MM.1S (cell line): ENCODE data around the gene AARS2.

Experiments used
- DNase-seq: peaks from one replicate; pipeline ENCODE4 v3.0.0-alpha.2; 2015
- H2AFZ ChIP-seq: fragments of 300-600 bp; sonication (generic); 2 replicates; pipeline ENCODE4 v1.6.0; 2016; ENCODE audit warnings: antibody characterized with exemption, low read length
- H3F3A ChIP-seq: fragments of 300-600 bp; sonication (generic); 2 replicates; pipeline ENCODE4 v1.6.1; 2016; ENCODE audit warnings: mild to moderate bottlenecking, antibody characterized with exemption, low read length, moderate library complexity, mixed read lengths; ENCODE audit not compliant: insufficient read depth
- H3K27ac ChIP-seq: fragments of 300-600 bp; sonication (generic); 2 replicates; pipeline ENCODE4 v1.5.1; 2016; ENCODE audit warnings: mild to moderate bottlenecking, low read length
- H3K27me3 ChIP-seq: fragments of 300-600 bp; sonication (generic); replicated peaks from 2 replicates; pipeline ENCODE4 v1.6.0; 2016; ENCODE audit warnings: low read length; ENCODE audit not compliant: insufficient read depth
- H3K36me3 ChIP-seq: fragments of 300-600 bp; sonication (generic); replicated peaks from 2 replicates; pipeline ENCODE4 v1.6.1; 2016; ENCODE audit warnings: mild to moderate bottlenecking, low read length, mixed read lengths; ENCODE audit not compliant: insufficient read depth
- H3K4me1 ChIP-seq: fragments of 300-600 bp; sonication (generic); 2 replicates; pipeline ENCODE4 v1.6.1; 2016; ENCODE audit warnings: low read length, mixed read lengths
- H3K4me2 ChIP-seq: fragments of 300-600 bp; sonication (generic); 2 replicates; pipeline ENCODE4 v1.6.0; 2016; ENCODE audit warnings: low read depth, low read length
- H3K4me3 ChIP-seq: fragments of 300-600 bp; sonication (generic); 2 replicates; pipeline ENCODE4 v1.5.1; 2016; ENCODE audit warnings: low read length, mixed read lengths
- H3K79me2 ChIP-seq: fragments of 300-600 bp; sonication (generic); 2 replicates; pipeline ENCODE4 v1.6.1; 2016; ENCODE audit warnings: mixed run types, low read length, mixed read lengths
- H3K9ac ChIP-seq: fragments of 300-600 bp; sonication (generic); 2 replicates; pipeline ENCODE4 v1.6.1; 2016; ENCODE audit warnings: low read length, mixed read lengths
- H3K9me2 ChIP-seq: fragments of 300-600 bp; sonication (generic); replicated peaks from 2 replicates; pipeline ENCODE4 v1.6.1; 2016; ENCODE audit warnings: mild to moderate bottlenecking, low read length, mixed read lengths; ENCODE audit not compliant: insufficient read depth
- H3K9me3 ChIP-seq: fragments of 300-600 bp; sonication (generic); replicated peaks from 2 replicates; pipeline ENCODE4 v1.6.1; 2016; ENCODE audit warnings: mild to moderate bottlenecking, low read length, mixed read lengths; ENCODE audit not compliant: insufficient read depth
- H4K20me1 ChIP-seq: fragments of 300-600 bp; sonication (generic); 2 replicates; pipeline ENCODE4 v1.6.1; 2016; ENCODE audit warnings: mild to moderate bottlenecking, low read length, moderate library complexity, mixed read lengths; ENCODE audit not compliant: insufficient read depth
- CTCF ChIP-seq: fragments of 300-600 bp; sonication (generic); IDR thresholded peaks from 2 replicates; pipeline ENCODE4 v1.5.1; 2016; ENCODE audit warnings: antibody characterized with exemption, low read length, mixed read lengths
- EZH2 ChIP-seq: fragments of 300-600 bp; sonication (generic); optimal IDR thresholded peaks from 2 replicates; pipeline ENCODE3; 2017; ENCODE audit warnings: low read depth, mild to moderate bottlenecking, antibody characterized with exemption, low read length, mixed read lengths
- EZH2phosphoT487 ChIP-seq: fragments of 300-600 bp; sonication (generic); IDR thresholded peaks from 2 replicates; pipeline ENCODE4 v1.6.1; 2018; ENCODE audit warnings: antibody characterized with exemption, low read length

The AARS2 gene

DNA sequence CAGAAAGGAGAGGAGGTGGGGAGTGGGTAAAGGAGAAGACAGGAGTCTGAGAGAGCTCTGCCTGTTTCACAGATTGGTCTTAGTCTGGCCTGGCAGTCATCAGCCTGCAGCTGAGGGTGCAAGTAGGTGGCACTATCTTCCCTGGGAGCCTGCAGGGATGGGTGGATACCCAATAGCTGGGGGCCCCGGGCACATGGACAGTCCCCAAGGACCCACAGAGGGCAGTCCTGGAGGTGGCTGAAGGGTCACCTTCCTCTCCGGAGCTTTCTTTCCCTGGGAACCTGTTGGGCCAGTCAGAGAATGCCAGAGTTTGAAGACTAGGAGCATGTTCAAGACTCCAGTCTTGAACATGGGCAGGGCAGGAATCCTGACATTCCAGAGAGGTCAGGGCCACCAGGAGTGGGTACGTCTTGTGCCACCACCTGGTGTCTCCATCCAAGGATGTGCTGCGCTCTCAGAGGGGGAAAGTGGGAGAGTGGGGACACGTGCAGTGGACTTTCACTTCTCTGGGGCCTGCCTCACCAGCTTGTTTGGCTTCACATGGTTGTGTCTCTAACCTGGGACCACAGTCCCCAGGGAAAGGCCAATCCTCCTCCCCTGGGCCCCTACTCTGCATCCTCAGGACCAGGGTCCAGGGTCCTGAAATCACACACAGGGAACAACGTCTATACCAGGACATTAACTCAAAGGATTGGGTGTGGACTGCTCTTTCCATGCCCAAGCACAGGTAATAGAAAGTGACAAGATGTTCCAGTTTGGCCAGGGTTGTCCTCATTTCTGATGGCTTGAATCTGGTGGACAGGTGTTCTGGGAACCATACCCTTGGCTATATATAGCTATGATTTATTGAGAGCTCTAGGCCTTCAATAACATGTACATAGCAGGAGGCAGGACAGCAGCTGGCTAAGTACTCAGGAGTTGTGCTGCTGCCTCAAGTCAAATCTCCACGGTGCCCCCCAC, 18.0 kb downstream of the AARS2 start:
- H3K4me3 ChIP-seq = no peak overlapping the region
- no peak overlapping the region for H2AFZ ChIP-seq
- peaks cover 53% of the 10 kb centered on the region for H3K27me3 ChIP-seq

GRCh38 chr6:44292661-44293365, 20.3 kb downstream of the AARS2 start:
- H3F3A ChIP-seq = no peaks in the 10 kb centered on the region
- no peaks in the 10 kb centered on the region for H3K79me2 ChIP-seq
- H3K27ac ChIP-seq = no peak overlapping the region
- no peak overlapping the region for H2AFZ ChIP-seq
- H3K9me3 ChIP-seq = no peaks in the 10 kb centered on the region
- no peak overlapping the region for H3K4me2 ChIP-seq
- H4K20me1 ChIP-seq = no peaks in the 10 kb centered on the region
- H3K9ac ChIP-seq = no peak overlapping the region
- DNase-seq = no peak
- peaks cover 70% of the 10 kb centered on the region for H3K27me3 ChIP-seq
- no peak overlapping the region for H3K4me3 ChIP-seq
- H3K9me2 ChIP-seq = no peaks in the 10 kb centered on the region
- H3K36me3 ChIP-seq = no peaks in the 10 kb centered on the region
- TF ChIP-seq EZH2phosphoT487 = no peak
- TF ChIP-seq CTCF = no peak
- TF ChIP-seq EZH2 = no peak
- H3K4me1 ChIP-seq = no peaks in the 10 kb centered on the region

More for the DNA sequence above, 18.0 kb downstream of the AARS2 start:
- Histone ChIP-seq H3K9ac (no peak overlapping the region), H3K79me2 (no peaks in the 10 kb centered on the region), H3K4me2 (no peak overlapping the region), H3K36me3 (no peaks in the 10 kb centered on the region), H3F3A (no peaks in the 10 kb centered on the region), H3K4me1 (no peaks in the 10 kb centered on the region), H3K27ac (no peak overlapping the region), H3K9me2 (no peaks in the 10 kb centered on the region), H3K9me3 (no peaks in the 10 kb centered on the region), H4K20me1 (no peaks in the 10 kb centered on the region)
- DNase-seq = no peak
- TF ChIP-seq CTCF (no peak), EZH2phosphoT487 (no peak), EZH2 (no peak)

DNA sequence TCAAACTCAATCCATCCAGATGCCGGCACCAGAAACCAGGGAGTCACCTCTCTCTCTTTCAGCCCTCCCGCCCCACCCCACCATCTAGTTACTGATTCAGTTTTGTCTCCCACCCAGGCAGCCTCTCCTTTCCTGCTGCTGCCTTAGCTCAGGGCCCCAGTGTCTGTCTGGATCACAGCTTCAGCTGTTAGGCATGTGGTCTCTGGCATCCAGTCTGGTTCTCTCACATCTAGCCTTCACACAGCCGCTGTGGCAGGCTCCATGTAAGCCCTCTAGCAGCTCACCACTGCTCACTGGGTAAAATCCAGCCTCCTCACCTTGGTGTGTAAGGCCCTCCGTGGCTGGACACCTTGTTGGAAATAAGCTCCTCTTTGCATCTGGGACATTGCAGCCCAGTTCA, 21.3 kb downstream of the AARS2 start:
- Histone ChIP-seq H3K4me2 (no peak overlapping the region), H3K4me1 (no peaks in the 10 kb centered on the region), H3K9me2 (no peaks in the 10 kb centered on the region), H4K20me1 (no peaks in the 10 kb centered on the region), H3K36me3 (no peaks in the 10 kb centered on the region), H3F3A (no peaks in the 10 kb centered on the region), H3K27me3 (peaks cover 71% of the 10 kb centered on the region), H3K79me2 (no peaks in the 10 kb centered on the region), H3K9ac (no peak overlapping the region), H3K27ac (no peak overlapping the region), H2AFZ (no peak overlapping the region), H3K4me3 (no peak overlapping the region), H3K9me3 (no peaks in the 10 kb centered on the region)
- TF ChIP-seq EZH2phosphoT487 (no peak), EZH2 (no peak), CTCF (no peak)
- no peak for DNase-seq
